Measurements from ENCODE around the gene STAT6.

DNA sequence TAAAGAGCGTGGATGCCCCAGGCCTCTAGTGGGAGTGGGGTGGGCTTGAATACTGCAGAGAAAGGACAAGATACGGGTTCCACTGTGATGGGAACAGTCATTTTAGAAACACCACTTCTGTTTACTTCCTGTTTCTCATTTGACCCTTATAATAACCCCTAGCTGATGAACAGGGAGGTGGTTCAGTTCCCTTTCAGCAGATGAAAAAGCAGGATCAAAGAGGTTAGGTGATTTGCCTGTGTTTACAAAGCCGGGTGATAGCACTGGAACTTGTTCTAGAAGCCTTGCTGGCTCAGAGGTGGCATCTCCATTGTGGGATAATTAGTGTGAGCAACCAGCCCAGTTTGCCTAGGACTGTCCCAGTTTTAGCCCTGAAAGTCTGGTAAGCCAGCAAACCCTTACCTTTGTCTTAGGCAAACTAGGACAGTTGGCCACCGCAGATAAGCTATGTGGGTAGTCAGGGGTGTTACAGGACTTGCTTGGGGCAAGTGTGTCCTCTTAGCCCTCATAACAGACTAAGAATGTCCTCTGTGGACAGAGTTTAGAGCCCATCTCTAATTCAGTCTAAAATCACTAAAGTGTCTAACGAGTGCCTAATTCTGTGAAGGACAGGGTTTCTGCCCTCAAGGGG, 43.8 kb upstream of the STAT6 start:
- TF ChIP-seq, protein P1, sequence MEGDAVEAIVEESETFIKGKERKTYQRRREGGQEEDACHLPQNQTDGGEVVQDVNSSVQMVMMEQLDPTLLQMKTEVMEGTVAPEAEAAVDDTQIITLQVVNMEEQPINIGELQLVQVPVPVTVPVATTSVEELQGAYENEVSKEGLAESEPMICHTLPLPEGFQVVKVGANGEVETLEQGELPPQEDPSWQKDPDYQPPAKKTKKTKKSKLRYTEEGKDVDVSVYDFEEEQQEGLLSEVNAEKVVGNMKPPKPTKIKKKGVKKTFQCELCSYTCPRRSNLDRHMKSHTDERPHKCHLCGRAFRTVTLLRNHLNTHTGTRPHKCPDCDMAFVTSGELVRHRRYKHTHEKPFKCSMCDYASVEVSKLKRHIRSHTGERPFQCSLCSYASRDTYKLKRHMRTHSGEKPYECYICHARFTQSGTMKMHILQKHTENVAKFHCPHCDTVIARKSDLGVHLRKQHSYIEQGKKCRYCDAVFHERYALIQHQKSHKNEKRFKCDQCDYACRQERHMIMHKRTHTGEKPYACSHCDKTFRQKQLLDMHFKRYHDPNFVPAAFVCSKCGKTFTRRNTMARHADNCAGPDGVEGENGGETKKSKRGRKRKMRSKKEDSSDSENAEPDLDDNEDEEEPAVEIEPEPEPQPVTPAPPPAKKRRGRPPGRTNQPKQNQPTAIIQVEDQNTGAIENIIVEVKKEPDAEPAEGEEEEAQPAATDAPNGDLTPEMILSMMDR (IDR thresholded peaks at IDR 0.05): no peak
- no peak for TF ChIP-seq POLR2A (IDR thresholded peaks at IDR 0.05)
